ENCODE measurements around the gene UXT. TPM values are rescaled to one million over a fixed set of nuclear protein-coding genes. Genes with fewer than 3 reads are reported as not detected.
"Not testable (repeated sequence)": the region's sequence is repeated elsewhere in the genome, so short reads cannot be mapped to it uniquely, and the experiment has no call there.

Gene UXT
- total RNA-seq, 2 experiments from 2014 or later = 198 to 210 TPM

DNA sequence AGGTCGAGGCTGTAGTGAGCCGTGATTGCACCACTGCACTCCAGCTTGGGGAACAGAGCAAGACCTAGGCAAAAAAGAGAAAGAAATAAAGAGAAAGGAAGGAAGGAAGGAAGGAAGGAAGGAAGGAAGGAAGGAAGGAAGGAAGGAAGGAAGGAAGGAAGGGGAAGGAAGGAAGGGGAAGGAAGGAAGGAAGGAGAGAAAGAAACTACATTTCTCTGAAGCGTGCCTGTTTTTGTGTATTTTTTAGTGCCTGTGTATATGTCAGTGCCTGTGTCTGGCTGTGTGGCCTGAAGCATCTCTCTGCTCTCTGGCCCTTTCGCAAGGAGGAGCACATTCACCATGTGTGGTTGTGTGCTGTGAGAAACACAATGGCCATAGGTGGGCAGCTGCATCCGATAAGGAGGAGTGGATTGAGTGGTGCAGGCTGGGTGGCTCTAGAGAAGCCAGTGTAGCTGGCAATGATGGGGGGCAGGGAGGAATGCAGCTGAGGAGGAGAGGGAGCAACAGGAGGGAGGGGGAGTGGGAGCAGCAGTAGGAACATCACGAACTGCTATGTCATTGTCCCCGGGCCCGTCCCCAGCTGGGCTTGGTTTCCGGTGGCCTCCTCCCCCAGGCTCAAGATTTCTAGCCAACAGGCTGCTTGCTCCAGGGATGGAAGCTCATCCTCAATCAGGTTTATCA lies 50.7 kb downstream of the UXT start:
- Mint-ChIP-seq H3K27me3 (no peaks in the 10 kb centered on the region), H3K9me3 (no peaks in the 10 kb centered on the region), H3K27ac (no peak overlapping the region), H3K4me3 (no peak overlapping the region), H3K36me3 (no peaks in the 10 kb centered on the region), H3K4me1 (ENCODE audit: low read depth) (peaks cover 3% of the 10 kb centered on the region)
- intact Hi-C loops (cut with micrococcal nuclease) = no loop called here
- no peak for DNase-seq
- ChIA-PET POLR2A (interaction anchor here (0.6 kb wide), 1 partner anchor 122 kb away, joined by 3 read pairs; no protein-coding TSS in a partner anchor), CTCF (interaction anchor here (0.8 kb wide), 1 partner anchor 19 kb away, joined by 3 read pairs; no protein-coding TSS in a partner anchor)

- Mint-ChIP-seq H3K4me1 (ENCODE audit: low read depth) (peaks cover 3% of the 10 kb centered on the region), H3K36me3 (no peaks in the 10 kb centered on the region), H3K27ac (no peak overlapping the region), H3K27me3 (no peaks in the 10 kb centered on the region), H3K9me3 (no peaks in the 10 kb centered on the region), H3K4me3 (no peak overlapping the region)
- DNase-seq = no peak
- ChIA-PET CTCF (no interaction called here), POLR2A (no interaction called here)
- intact Hi-C loops (cut with micrococcal nuclease) = no loop called here
Observed at GRCh38 chrX:47607091-47607490, 51.9 kb downstream of the UXT start.

- DNase-seq = no peak
- peaks cover 3% of the 10 kb centered on the region for H3K9me3 Mint-ChIP-seq
- peaks cover 3% of the 10 kb centered on the region for H3K4me1 Mint-ChIP-seq (ENCODE audit: low read depth)
- H3K27ac Mint-ChIP-seq = no peak overlapping the region
- no peaks in the 10 kb centered on the region for H3K36me3 Mint-ChIP-seq
- H3K27me3 Mint-ChIP-seq = no peaks in the 10 kb centered on the region
- ChIA-PET CTCF (no interaction called here), POLR2A (no interaction called here)
- no peak overlapping the region for H3K4me3 Mint-ChIP-seq
- intact Hi-C loops (cut with micrococcal nuclease) = no loop called here
Observed at GRCh38 chrX:47605024-47605423, 54.0 kb downstream of the UXT start.

DNA sequence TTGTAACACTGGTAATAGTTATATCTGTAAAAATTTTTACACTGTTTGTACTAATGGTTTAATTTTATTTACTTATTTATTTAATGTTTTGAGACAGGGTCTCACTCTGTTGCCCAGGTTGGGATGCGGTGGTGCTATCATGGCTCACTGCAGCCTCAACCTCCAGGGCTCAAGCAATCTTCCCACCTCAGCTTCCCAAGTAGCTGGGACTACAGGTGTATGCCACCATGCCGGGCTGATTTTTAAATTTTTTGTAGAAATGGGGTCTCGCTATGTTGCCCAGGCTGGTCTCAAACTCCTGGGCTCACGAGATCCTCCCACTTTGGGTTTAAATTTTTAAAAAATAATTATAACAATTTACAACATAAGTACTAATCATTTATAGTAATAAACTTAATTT lies 55.9 kb downstream of the UXT start:
- POLR2A ChIA-PET; H3K27ac Mint-ChIP-seq; H3K4me3 Mint-ChIP-seq; intact Hi-C loops (cut with micrococcal nuclease); H3K27me3 Mint-ChIP-seq; H3K9me3 Mint-ChIP-seq; DNase-seq; H3K4me1 Mint-ChIP-seq (ENCODE audit: low read depth); H3K36me3 Mint-ChIP-seq; CTCF ChIA-PET: not testable (repeated sequence)

Other genes with a start within 250 kb of the UXT start
- 1 to 10 TPM; 8.4 to 8.7 TPM for gene ZNF41, start 176.0 kb downstream of the UXT start, total RNA-seq
- gene ARAF, start 98.0 kb downstream of the UXT start, total RNA-seq = 10 to 100 TPM; 66.4 to 68.6 TPM
- 10 to 100 TPM; 85.6 to 92.8 TPM for gene TIMP1, start 76.7 kb downstream of the UXT start, total RNA-seq
- gene SYN1, start 39.3 kb downstream of the UXT start, total RNA-seq = 1 to 10 TPM in 1 of 2 experiments, under 1 TPM in 1; 0.83 to 1.3 TPM
- gene CFP, start 29.2 kb downstream of the UXT start, total RNA-seq = 1 to 10 TPM; 3.4 to 4.4 TPM
- gene ELK1, start 8.6 kb downstream of the UXT start, total RNA-seq = 10 to 100 TPM; 93.6 to 95.3 TPM
- gene ZNF81, start 177.7 kb upstream of the UXT start, total RNA-seq = 1 to 10 TPM; 6.0 to 7.2 TPM

All from activated CD4-positive, alpha-beta memory T cell treated with anti-CD3 and anti-CD28 coated beads for 36 hours (primary cell).